Dermis lymphatic vessel endothelial cell (primary cell): ENCODE measurements around the gene FAIM2. TPM values are rescaled to one million over a fixed set of nuclear protein-coding genes. Genes with fewer than 3 reads are reported as not detected.

Experiments
- total RNA-seq: library from RNA; depleted of rRNA; stranded (reverse); fragments of >200 nt; gene quantifications from 2 replicates; pipeline ENCODE4 v1.2.1, GENCODE V29; 2014

Gene FAIM2
- not detected in 2 replicates for total RNA-seq

DNA sequence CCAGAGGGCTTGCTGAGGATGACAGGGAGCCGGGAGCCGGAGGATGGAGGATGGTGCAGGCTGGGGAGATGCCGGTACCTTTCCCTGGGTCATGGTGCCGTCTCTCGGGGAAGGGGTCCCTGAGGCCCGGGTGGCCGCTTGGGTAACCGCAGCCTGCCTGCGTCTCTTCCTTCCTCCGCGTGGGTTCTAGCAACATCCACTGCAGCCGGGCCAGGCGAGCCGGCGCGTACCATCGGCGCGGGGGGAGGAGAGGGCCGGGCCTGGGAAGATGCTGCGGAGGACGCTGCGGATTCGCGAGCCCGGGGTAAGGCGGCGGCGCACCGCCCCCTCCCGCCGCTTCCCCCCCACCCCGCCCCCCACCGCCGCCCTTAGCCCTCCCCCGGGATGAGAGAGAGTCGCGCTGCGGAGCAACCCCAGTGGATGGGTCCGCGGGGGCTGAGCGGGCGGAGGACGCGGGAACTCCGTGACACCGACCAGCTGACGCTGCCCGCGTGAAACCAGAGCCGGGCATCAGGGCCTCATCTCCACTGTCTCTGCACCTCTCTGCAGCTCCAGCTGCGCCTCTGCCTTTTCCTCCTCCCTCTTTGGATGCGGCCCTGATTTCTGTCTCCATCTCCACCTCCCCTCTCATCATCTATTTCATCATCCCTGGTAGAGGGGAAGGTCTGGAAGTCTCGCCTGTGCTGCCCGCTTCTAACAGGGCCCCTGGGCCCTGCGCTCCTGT is at the start of gene FAIM2:
FAIM2 (minus strand) TSS at position 201 of the 724 bp plus-strand sequence; CDS start at position 93, 108 bp downstream.

DNA sequence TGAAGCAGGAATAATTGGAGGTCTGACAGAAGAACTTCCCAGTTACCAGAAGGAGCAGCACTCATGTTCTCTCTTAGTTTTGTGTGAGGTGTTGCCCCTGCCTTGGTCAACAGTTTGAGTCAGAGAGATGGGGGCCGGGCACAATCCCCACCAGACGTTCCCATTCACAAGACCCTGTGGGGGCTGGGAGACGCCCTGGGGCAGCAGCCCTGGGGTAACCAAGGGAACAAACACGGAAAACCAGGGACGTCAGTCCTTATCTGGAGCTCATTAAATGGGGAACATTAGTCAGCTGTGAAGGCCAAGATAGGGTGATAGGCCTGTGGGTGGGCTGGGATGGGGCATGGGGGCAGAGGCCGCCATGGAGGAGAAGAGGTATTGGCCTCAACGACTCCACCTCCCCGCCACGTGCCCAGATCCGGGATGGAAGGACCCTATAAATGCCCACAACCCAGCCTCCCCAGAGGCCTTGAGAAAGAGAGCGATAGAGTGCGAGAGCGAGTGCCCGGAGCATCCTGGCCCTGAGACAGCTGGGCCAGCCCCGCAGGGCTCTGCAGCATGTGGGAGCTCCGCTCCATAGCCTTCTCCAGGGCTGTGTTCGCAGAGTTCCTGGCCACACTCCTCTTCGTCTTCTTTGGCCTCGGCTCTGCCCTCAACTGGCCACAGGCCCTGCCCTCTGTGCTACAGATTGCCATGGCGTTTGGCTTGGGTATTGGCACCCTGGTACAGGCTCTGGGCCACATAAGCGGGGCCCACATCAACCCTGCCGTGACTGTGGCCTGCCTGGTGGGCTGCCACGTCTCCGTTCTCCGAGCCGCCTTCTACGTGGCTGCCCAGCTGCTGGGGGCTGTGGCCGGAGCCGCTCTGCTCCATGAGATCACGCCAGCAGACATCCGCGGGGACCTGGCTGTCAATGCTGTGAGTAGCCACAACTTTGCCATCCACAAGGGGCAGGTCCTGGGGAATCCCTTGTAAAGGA is 46.9 kb upstream of the FAIM2 start, which contains the start of gene AQP2:
AQP2 (plus strand) TSS at position 465 of the 979 bp plus-strand sequence; CDS start at position 559, 94 bp downstream.

GRCh38 chr12:49842519-49843352 is 61.0 kb downstream of the FAIM2 start, which contains the start of gene BCDIN3D:
Gene BCDIN3D, minus strand, starts transcription at chr12:49843106. Its CDS starts 19 bp downstream, at chr12:49843087.

DNA sequence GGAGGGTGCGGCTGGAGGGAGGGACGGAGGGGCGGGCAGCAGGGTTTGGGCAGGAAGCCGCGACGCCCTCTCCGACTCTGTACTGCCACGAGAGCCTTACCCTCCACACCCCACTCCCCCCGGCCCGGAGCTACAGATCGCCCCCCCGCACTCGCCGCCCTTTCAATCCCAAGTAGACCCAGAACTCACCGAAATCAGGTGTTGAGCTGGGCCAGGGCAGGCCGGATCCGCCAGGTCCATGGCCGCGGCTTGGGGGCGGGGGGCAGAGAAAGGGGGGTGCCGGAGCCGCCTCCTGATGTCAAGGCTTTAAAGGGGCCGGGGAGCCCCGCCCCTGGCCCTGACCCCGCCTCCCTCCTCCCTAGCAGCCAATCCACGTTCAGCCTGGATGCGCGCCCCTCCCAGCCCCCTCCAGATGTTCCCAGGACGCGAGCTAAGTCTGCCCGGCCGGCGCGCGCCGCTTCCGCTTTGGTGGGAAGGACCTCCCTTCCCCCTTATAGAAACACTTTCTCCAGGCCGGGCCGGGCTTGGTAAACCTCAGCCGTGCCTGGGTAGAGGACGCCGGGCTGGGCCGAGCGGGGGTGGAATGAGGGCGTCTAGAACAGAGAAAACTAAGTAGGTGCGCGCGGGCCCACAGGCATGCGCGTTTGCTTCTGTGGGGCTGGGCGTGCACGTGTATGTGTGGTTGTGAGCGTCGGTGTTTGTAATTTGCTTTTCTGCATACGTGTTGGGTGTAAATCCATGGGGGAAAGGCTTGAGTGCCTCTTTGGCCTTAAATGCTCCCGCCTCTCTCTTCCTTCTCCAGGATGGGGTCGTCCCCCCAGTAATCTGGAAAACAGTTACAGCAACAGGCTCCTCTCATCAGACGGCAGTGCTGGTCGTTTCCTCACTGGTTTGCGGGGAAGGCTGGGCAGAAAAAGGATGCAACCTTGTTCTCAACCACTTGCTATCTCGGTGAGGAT is 75.3 kb downstream of the FAIM2 start, which contains the start of gene NCKAP5L:
NCKAP5L (minus strand) TSS at position 281 of the 959 bp plus-strand sequence. CDS start 24,369 bp downstream, outside the sequence.

Other genes with a start within 250 kb of the FAIM2 start
- gene FMNL3, start 196.5 kb downstream of the FAIM2 start, total RNA-seq = 62.3 and 78.8 TPM in 2 replicates
- 323 and 392 TPM in 2 replicates for gene TMBIM6, start 162.3 kb downstream of the FAIM2 start, total RNA-seq
- gene NCKAP5L, start 75.5 kb downstream of the FAIM2 start, total RNA-seq = 6.1 and 6.9 TPM in 2 replicates
- gene BCDIN3D, start 60.8 kb downstream of the FAIM2 start, total RNA-seq = 2.2 and 2.7 TPM in 2 replicates
- not detected in 2 replicates for gene AQP2, start 46.8 kb upstream of the FAIM2 start, total RNA-seq
- gene AQP5, start 58.0 kb upstream of the FAIM2 start, total RNA-seq = not detected in 2 replicates
- not detected in 2 replicates for gene AQP6, start 69.0 kb upstream of the FAIM2 start, total RNA-seq
- 8.8 and 10.8 TPM in 2 replicates for gene RACGAP1, start 121.6 kb upstream of the FAIM2 start, total RNA-seq
- gene ASIC1, start 153.7 kb upstream of the FAIM2 start, total RNA-seq = under 0.01 TPM in 2 replicates
- 48.2 and 49.4 TPM in 2 replicates for gene SMARCD1, start 181.4 kb upstream of the FAIM2 start, total RNA-seq
- 0.22 TPM in 1 of 2 replicates, not detected in the other for gene GPD1, start 200.1 kb upstream of the FAIM2 start, total RNA-seq
- gene COX14, start 208.3 kb upstream of the FAIM2 start, total RNA-seq = 38.6 and 63.2 TPM in 2 replicates